ENCODE results near the gene SCYL3. TPM values are rescaled to one million over a fixed set of nuclear protein-coding genes. Genes with fewer than 3 reads are reported as not detected.
A peak's percentile ranks its signal among the peaks of the same experiment; 100 is the strongest.

Gene SCYL3
- total and polyA plus RNA-seq, 2 of the 13 experiments (the other 11 are each of a cell fraction or from before 2014, with no cell fraction given), result 3.3 to 4.9 TPM

DNA sequence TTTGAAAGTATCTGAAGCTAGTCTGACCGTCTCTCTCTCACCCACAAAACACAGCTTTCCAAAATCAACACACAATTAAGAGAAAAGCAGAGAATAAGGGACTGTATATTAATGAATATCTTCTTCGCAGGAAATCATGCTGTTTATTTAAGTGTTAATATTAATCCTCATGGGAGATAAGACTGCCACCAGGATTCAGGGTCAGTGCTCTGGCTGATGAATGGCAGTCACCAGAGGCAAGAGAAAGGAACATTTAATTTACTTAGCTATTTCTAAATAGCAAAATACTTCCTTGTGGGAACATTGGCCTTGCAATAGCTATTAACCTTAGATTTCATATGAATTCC, 2.2 kb downstream of the SCYL3 start:
- DNase-seq (ENCODE audit: low spot score) (no peak), FAIRE-seq (no peak), ATAC-seq (no peak)
- Histone ChIP-seq H3K4me3 (replicated peaks in 1 of 3; ENCODE audit: insufficient read depth in 1 of 3, low read depth in 2 of 3, low read length in 3 of 3) (peak overlapping the region in 1 of 3 experiments; percentile 87; a peak in 1 of 6 replicates), H3K9ac (ENCODE audit: insufficient read depth, low read depth, low read length) (no peak overlapping the region), H3K27me3 (ENCODE audit: control insufficient read depth in 1 of 2, insufficient read depth in 2 of 2, low read length in 2 of 2) (no peaks in the 10 kb centered on the region; a peak in 1 of 5 replicates), H3K9me3 (ENCODE audit: low read length) (no peaks in the 10 kb centered on the region), H3K79me2 (ENCODE audit: insufficient read depth, low read length) (peaks cover 17% of the 10 kb centered on the region), H2AFZ (ENCODE audit: low read length) (no peak overlapping the region), H3K27ac (ENCODE audit: extremely low read length, insufficient read depth, low read length) (peak overlapping the region; percentile 39), H3K36me3 (replicated peaks in 1 of 2; ENCODE audit: control insufficient read depth in 1 of 2, insufficient read depth in 2 of 2, low read length in 2 of 2) (peaks cover 1 to 8% of the 10 kb centered on the region in 2 experiments; a peak in 3 of 5 replicates), H4K20me1 (ENCODE audit: insufficient read depth, low read length) (no peaks in the 10 kb centered on the region), H3K4me2 (ENCODE audit: low read depth, low read length) (peak overlapping the region; percentile 83), H3K4me1 (ENCODE audit: insufficient read depth, low read length) (peaks cover 36% of the 10 kb centered on the region)
- in situ Hi-C loops (cut with HindIII; ENCODE audit: extremely low pct_ligation_motif_present, low pct_unique_long_range_greater_than_20kb), result no loop called here
- intact Hi-C loops (cut with micrococcal nuclease; ENCODE audit: unreplicated experiment), result loop anchor here (5.0 to 10.0 kb wide), 3 partner anchors 173 to 1593 kb away; partner anchors contain the start of genes F5 and PRRC2C
- 32% methylated on average over 2 of the region's 2 CpGs for WGBS (ENCODE audit: low lambda C conversion rate)
- no TSS peak for BruUV-seq (replicated peaks)
- CTCF ChIA-PET (ENCODE audit: low intra/inter-chr PET ratio, low total read pairs), result no interaction called here
- POLR2A ChIA-PET, result no interaction called here
- TF ChIP-seq, protein P1, sequence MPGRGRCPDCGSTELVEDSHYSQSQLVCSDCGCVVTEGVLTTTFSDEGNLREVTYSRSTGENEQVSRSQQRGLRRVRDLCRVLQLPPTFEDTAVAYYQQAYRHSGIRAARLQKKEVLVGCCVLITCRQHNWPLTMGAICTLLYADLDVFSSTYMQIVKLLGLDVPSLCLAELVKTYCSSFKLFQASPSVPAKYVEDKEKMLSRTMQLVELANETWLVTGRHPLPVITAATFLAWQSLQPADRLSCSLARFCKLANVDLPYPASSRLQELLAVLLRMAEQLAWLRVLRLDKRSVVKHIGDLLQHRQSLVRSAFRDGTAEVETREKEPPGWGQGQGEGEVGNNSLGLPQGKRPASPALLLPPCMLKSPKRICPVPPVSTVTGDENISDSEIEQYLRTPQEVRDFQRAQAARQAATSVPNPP (CRISPR knock-in tag; IDR thresholded peaks at IDR 0.05), result no peak
- no peak for TF ChIP-seq ZNF326 (CRISPR knock-in tag; IDR thresholded peaks at IDR 0.05; ENCODE audit: borderline replicate concordance)
- TF ChIP-seq ZNF577 (CRISPR knock-in tag; IDR thresholded peaks at IDR 0.05; ENCODE audit: borderline replicate concordance, low read depth), result no peak
- no peak for TF ChIP-seq AHR (CRISPR knock-in tag; IDR thresholded peaks at IDR 0.05)
- TF ChIP-seq ZNF260 (CRISPR knock-in tag; IDR thresholded peaks at IDR 0.05; ENCODE audit: borderline replicate concordance, low read depth), result no peak
- TF ChIP-seq, protein P2, sequence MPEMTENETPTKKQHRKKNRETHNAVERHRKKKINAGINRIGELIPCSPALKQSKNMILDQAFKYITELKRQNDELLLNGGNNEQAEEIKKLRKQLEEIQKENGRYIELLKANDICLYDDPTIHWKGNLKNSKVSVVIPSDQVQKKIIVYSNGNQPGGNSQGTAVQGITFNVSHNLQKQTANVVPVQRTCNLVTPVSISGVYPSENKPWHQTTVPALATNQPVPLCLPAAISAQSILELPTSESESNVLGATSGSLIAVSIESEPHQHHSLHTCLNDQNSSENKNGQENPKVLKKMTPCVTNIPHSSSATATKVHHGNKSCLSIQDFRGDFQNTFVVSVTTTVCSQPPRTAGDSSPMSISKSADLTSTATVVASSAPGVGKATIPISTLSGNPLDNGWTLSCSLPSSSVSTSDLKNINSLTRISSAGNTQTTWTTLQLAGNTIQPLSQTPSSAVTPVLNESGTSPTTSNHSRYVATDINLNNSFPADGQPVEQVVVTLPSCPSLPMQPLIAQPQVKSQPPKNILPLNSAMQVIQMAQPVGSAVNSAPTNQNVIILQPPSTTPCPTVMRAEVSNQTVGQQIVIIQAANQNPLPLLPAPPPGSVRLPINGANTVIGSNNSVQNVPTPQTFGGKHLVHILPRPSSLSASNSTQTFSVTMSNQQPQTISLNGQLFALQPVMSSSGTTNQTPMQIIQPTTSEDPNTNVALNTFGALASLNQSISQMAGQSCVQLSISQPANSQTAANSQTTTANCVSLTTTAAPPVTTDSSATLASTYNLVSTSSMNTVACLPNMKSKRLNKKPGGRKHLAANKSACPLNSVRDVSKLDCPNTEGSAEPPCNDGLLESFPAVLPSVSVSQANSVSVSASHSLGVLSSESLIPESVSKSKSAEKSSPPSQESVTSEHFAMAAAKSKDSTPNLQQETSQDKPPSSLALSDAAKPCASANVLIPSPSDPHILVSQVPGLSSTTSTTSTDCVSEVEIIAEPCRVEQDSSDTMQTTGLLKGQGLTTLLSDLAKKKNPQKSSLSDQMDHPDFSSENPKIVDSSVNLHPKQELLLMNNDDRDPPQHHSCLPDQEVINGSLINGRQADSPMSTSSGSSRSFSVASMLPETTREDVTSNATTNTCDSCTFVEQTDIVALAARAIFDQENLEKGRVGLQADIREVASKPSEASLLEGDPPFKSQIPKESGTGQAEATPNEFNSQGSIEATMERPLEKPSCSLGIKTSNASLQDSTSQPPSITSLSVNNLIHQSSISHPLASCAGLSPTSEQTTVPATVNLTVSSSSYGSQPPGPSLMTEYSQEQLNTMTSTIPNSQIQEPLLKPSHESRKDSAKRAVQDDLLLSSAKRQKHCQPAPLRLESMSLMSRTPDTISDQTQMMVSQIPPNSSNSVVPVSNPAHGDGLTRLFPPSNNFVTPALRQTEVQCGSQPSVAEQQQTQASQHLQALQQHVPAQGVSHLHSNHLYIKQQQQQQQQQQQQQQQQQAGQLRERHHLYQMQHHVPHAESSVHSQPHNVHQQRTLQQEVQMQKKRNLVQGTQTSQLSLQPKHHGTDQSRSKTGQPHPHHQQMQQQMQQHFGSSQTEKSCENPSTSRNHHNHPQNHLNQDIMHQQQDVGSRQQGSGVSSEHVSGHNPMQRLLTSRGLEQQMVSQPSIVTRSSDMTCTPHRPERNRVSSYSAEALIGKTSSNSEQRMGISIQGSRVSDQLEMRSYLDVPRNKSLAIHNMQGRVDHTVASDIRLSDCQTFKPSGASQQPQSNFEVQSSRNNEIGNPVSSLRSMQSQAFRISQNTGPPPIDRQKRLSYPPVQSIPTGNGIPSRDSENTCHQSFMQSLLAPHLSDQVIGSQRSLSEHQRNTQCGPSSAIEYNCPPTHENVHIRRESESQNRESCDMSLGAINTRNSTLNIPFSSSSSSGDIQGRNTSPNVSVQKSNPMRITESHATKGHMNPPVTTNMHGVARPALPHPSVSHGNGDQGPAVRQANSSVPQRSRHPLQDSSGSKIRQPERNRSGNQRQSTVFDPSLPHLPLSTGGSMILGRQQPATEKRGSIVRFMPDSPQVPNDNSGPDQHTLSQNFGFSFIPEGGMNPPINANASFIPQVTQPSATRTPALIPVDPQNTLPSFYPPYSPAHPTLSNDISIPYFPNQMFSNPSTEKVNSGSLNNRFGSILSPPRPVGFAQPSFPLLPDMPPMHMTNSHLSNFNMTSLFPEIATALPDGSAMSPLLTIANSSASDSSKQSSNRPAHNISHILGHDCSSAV (CRISPR knock-in tag; IDR thresholded peaks at IDR 0.05; ENCODE audit: borderline replicate concordance), result no peak
- TF ChIP-seq TAF1 (CRISPR knock-in tag; IDR thresholded peaks at IDR 0.05), result no peak
- TF ChIP-seq AKAP8 (CRISPR knock-in tag; IDR thresholded peaks at IDR 0.05), result no peak
- TF ChIP-seq DNMT3B (CRISPR knock-in tag; conservative IDR thresholded peaks at IDR 0.05), result no peak
- TF ChIP-seq, protein P3, sequence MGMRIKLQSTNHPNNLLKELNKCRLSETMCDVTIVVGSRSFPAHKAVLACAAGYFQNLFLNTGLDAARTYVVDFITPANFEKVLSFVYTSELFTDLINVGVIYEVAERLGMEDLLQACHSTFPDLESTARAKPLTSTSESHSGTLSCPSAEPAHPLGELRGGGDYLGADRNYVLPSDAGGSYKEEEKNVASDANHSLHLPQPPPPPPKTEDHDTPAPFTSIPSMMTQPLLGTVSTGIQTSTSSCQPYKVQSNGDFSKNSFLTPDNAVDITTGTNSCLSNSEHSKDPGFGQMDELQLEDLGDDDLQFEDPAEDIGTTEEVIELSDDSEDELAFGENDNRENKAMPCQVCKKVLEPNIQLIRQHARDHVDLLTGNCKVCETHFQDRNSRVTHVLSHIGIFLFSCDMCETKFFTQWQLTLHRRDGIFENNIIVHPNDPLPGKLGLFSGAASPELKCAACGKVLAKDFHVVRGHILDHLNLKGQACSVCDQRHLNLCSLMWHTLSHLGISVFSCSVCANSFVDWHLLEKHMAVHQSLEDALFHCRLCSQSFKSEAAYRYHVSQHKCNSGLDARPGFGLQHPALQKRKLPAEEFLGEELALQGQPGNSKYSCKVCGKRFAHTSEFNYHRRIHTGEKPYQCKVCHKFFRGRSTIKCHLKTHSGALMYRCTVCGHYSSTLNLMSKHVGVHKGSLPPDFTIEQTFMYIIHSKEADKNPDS (CRISPR knock-in tag; IDR thresholded peaks at IDR 0.05), result no peak
- TF ChIP-seq HES4 (CRISPR knock-in tag; IDR thresholded peaks at IDR 0.05; ENCODE audit: borderline replicate concordance), result no peak
- TF ChIP-seq ZNF317 (CRISPR knock-in tag; IDR thresholded peaks at IDR 0.05), result no peak
- no peak for TF ChIP-seq ZNF816 (CRISPR knock-in tag; IDR thresholded peaks at IDR 0.05; ENCODE audit: borderline replicate concordance)
- TF ChIP-seq ETV5 (CRISPR knock-in tag; IDR thresholded peaks at IDR 0.05; ENCODE audit: borderline replicate concordance), result no peak

Data from HepG2 (cell line).